Measurements from ENCODE around the gene RRP9. TPM values are rescaled to one million over a fixed set of nuclear protein-coding genes. Genes with fewer than 3 reads are reported as not detected.
"Not testable (repeated sequence)": the region's sequence is repeated elsewhere in the genome, so short reads cannot be mapped to it uniquely, and the experiment has no call there.

RRP9 gene
- total RNA-seq, 2 donors from 2014 or later = 17.9 to 27.7 TPM

DNA sequence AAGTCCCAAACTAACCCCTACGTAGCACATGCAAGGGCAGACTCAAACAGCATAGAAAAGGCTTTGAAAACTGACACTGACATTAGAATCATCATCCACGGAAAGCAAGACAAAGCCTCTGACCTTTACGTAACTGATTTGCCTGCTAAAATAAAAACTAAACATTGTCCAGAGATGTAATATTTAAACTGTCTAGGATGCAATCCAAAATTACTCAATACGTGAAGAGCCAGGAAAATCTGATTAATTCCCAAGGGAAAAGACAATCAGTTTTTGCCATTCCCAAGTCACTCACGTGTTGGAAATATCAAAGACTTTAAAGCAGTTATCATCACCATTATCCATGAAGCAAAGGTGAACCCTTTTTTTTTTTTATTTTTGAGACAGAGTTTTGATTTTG lies 25.3 kb downstream of the RRP9 start:
- H3K27ac Mint-ChIP-seq = no peak overlapping the region
- no peak for DNase-seq
- no peak overlapping the region for H3K4me3 Mint-ChIP-seq

DNA sequence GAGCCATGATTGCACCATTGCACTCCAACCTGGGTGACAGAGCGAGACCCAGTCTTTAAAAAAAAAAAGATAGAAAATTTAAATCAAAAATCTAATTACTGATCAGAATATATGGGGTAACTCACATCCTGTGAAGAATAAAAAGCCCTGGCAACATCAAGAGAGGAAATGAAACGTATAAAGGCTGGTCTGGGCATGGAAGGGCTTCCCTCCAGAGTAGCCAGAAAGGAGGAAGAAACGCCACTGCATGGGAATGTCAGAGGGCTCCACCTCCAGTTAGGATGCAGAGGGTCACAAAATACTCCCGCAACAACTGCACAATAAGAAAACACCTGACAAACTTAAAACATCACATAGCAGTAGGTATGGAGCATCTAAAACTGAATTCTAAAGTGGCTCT lies 33.7 kb downstream of the RRP9 start:
- no peak for ATAC-seq (replicated peaks in 1 of 2)
- peaks cover 38% of the 10 kb centered on the region for H3K27me3 Mint-ChIP-seq (ENCODE audit: low read depth)

More for the DNA sequence above, 25.3 kb downstream of the RRP9 start:
- H3K27me3 Mint-ChIP-seq (ENCODE audit: low read depth) = no peaks in the 10 kb centered on the region
- no peaks in the 10 kb centered on the region for H3K36me3 Mint-ChIP-seq (ENCODE audit: insufficient read depth in 2 of 2)
- H3K4me1 Mint-ChIP-seq (ENCODE audit: low read depth) = no peaks in the 10 kb centered on the region
- no peak for ATAC-seq (replicated peaks in 1 of 2)
- no peaks in the 10 kb centered on the region for H3K9me3 Mint-ChIP-seq

DNA sequence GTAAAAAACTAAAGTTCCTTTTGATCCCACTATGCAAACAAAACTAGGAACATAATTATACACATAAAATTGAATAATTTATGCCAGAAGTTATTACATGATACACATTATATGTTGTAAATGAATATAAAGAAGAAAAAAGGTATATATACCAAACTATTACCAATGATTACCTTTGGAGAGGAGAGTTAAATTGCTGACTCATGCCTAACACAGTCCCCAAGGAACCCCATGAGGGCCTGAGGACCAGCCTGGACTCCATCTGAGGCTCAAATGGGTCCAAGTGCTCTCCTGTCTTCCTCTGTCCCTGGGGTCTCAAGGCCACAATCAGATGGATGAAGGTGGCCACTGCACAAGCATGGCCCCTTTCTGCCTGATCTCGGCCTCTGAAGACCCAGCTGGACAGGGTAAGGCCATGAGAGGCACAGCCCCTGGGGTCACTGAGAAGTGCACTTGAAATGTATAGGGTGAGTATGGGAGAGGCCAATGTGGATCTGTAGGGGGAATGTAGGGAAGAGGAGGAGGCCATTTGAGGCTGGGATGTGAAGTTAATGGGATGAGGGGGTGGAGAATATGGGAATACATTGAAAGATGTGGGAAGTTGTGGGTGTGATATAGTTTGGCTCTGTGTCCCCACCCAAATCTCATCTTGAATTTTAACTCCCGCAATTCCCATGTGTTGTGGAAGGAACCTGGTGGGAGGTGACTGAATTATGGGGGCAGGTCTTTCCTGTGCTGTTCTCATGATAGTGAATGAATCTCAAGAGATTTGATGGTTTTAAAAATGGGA lies 37.5 kb downstream of the RRP9 start:
- no peak overlapping the region for H3K4me3 Mint-ChIP-seq

More for the DNA sequence above, 33.7 kb downstream of the RRP9 start:
- peaks cover 8 to 15% of the 10 kb centered on the region in 2 donors for H3K36me3 Mint-ChIP-seq (ENCODE audit: insufficient read depth in 2 of 2)
- H3K9me3 Mint-ChIP-seq = peaks cover 5 to 9% of the 10 kb centered on the region in 2 donors
- no peak for DNase-seq
- H3K4me3 Mint-ChIP-seq = no peak overlapping the region
- H3K4me1 Mint-ChIP-seq (ENCODE audit: low read depth) = no peaks in the 10 kb centered on the region
- no peak overlapping the region for H3K27ac Mint-ChIP-seq

DNA sequence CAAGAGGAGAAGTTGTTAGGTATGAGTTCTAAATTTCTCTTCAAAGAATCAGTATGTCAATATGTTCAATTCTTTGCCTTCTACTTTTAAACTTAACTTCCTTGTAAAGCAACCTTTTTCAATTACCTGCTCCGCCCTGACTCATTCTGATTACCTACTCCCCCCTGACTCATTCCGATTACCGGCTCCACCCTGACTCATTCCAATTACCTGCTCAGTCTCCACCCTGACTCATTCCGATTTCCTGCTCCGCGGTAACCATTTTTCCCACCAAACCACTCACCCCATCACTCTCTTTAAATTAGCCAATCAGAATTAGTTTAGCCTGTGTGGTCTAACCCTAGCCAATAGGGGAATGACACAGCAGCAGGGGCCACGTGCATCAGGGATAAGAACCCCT lies 39.3 kb downstream of the RRP9 start:
- Mint-ChIP-seq H3K4me1 (ENCODE audit: low read depth) (peaks cover 11% of the 10 kb centered on the region), H3K4me3 (peak overlapping the region in 1 of 2 donors; percentile 2), H3K27me3 (ENCODE audit: low read depth) (peaks cover 60% of the 10 kb centered on the region), H3K27ac (peak overlapping the region; percentile 27), H3K36me3 (ENCODE audit: insufficient read depth in 2 of 2) (peaks cover 2 to 11% of the 10 kb centered on the region in 2 donors)
- ATAC-seq (replicated peaks in 1 of 2) = peak; percentile 54 to 86
- H3K9me3 Mint-ChIP-seq = not testable (repeated sequence)
- DNase-seq = peak; percentile 46 to 60

More for the DNA sequence above, 37.5 kb downstream of the RRP9 start:
- H3K36me3 Mint-ChIP-seq (ENCODE audit: insufficient read depth in 2 of 2) = peaks cover 8 to 14% of the 10 kb centered on the region in 2 donors
- peaks cover 53% of the 10 kb centered on the region for H3K27me3 Mint-ChIP-seq (ENCODE audit: low read depth)
- H3K27ac Mint-ChIP-seq = no peak overlapping the region
- peaks cover 5 to 9% of the 10 kb centered on the region in 2 donors for H3K9me3 Mint-ChIP-seq
- no peak for DNase-seq
- ATAC-seq (replicated peaks in 1 of 2) = no peak
- peaks cover 11% of the 10 kb centered on the region for H3K4me1 Mint-ChIP-seq (ENCODE audit: low read depth)

DNA sequence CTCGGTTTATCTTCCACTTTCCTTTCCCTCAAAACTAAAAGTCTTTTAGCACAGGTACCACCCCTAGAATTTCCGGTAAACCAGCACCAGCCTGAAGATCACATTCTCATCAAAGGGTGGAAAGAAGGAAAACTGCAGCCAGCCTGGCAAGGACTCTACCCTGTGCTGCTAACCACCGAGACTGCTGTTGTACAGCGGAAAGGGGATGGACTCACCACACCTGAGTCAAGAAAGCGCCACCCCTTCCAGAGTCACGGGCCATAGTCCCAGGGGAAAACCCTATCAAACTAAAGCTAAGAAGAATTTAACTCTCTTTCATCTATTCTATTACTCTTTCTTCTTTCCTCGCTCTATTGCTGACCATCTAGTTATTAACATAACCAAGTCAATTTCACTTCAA lies 41.7 kb downstream of the RRP9 start:
- ATAC-seq (replicated peaks in 1 of 2); DNase-seq; H3K36me3 Mint-ChIP-seq (ENCODE audit: insufficient read depth in 2 of 2); H3K9me3 Mint-ChIP-seq; H3K27ac Mint-ChIP-seq; H3K4me3 Mint-ChIP-seq: not testable (repeated sequence)
- Mint-ChIP-seq H3K27me3 (ENCODE audit: low read depth) (peaks cover 59% of the 10 kb centered on the region), H3K4me1 (ENCODE audit: low read depth) (peaks cover 11% of the 10 kb centered on the region)

DNA sequence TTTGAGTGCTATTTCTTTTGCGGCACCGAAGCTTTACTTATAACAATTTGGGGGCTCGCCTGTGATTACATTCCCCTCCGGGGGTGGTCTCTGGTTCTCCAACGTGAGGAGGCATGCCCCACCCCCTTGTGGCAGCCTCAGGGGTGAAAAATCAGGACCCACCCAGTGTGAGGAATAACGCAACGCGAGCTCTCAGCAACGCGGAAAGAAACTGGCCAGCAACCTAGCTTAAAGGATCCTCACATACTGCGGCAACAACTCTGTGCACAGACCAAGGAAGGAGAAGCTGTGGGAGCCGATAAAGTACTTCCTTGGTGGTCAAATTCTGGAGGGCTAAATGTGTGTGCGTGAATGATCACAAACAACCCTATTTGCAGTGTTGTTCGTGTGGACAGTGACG lies 44.3 kb downstream of the RRP9 start:
- ATAC-seq (replicated peaks in 1 of 2) = no peak
- Mint-ChIP-seq H3K27ac (no peak overlapping the region), H3K36me3 (ENCODE audit: insufficient read depth in 2 of 2) (no peaks in the 10 kb centered on the region), H3K27me3 (ENCODE audit: low read depth) (peaks cover 56% of the 10 kb centered on the region), H3K9me3 (no peaks in the 10 kb centered on the region), H3K4me3 (no peak overlapping the region), H3K4me1 (ENCODE audit: low read depth) (peaks cover 8% of the 10 kb centered on the region)
- DNase-seq = no peak

DNA sequence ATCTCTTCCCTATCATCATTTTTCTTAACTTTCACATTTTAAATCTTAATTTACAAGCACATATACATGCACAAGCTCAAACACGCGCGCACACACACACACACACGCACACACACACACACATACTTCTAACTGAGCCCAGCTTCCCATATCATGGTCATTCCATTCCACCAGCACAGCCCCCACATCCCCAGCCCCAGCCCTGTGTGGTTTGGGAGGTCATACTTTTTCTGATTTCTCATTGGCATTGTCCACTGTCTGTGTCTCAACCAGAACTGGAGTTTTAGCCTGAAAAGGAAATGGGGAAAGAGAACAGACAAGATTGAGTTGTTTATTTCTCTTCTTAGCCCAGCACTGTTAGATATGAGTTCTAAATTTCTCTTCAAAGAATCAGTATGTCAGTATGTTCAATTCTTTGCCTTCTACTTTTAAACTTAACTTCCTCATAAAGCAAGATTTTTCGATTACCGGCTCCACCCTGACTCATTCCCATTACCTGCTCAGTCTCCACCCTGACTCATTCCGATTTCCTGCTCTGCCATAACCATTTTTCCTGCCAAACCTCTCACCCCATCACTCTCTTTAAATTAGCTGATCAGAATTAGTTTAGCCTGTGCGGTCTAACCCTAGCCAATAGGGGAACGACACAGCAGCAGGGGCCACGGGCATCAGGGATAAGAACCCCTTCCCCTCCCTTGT lies 44.9 kb downstream of the RRP9 start:
- no peaks in the 10 kb centered on the region for H3K9me3 Mint-ChIP-seq
- peaks cover 61% of the 10 kb centered on the region for H3K27me3 Mint-ChIP-seq (ENCODE audit: low read depth)
- ATAC-seq (replicated peaks in 1 of 2) = no peak
- H3K4me1 Mint-ChIP-seq (ENCODE audit: low read depth) = peaks cover 8% of the 10 kb centered on the region
- DNase-seq = no peak
- H3K36me3 Mint-ChIP-seq (ENCODE audit: insufficient read depth in 2 of 2) = no peaks in the 10 kb centered on the region
- H3K27ac Mint-ChIP-seq = no peak overlapping the region
- H3K4me3 Mint-ChIP-seq = no peak overlapping the region

DNA sequence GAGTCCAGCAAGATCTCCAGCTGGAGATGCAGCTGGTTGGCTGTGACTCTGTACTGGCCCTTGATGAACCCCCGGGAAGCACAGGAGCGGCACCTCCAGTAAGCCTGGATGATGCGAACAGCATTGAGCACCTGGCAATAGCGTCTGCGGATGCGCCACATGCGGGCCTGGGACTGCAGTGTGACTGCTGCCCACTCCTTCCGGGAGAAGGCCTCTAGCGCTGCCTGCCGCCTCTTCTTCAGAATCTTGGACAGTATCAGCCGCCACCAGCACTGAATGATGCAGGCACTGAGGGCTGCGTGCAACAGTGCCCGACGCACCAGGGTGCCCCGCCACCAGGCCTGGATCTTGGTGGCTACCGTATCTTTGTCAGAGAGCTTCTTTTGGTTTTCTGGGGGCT lies 46.8 kb downstream of the RRP9 start:
- no peaks in the 10 kb centered on the region for H3K36me3 Mint-ChIP-seq (ENCODE audit: insufficient read depth in 2 of 2)
- no peak for DNase-seq
- H3K27ac Mint-ChIP-seq = no peak overlapping the region
- H3K9me3 Mint-ChIP-seq = no peaks in the 10 kb centered on the region
- H3K27me3 Mint-ChIP-seq (ENCODE audit: low read depth) = peaks cover 50% of the 10 kb centered on the region
- H3K4me1 Mint-ChIP-seq (ENCODE audit: low read depth) = peaks cover 11% of the 10 kb centered on the region
- ATAC-seq (replicated peaks in 1 of 2) = no peak
- no peak overlapping the region for H3K4me3 Mint-ChIP-seq

DNA sequence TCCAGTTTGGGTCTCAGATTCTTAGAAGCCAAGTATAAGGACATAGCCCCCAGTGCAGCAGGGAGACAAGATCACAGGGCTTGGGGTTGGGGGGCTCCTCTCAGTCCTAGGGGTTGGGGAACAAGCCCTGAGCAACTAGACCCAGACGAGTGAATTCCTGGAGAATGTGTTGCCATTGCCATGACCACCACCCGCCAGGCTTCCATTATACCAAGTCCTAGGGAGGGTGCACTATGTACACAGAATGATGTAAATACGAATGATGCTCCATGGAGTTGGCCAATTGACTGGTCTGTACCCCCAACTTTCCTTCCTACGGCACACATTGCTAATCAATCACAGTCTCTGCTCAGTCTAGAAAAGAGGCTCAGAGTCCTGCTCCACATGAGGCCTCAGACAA lies 47.3 kb downstream of the RRP9 start:
- DNase-seq = no peak
- H3K4me1 Mint-ChIP-seq (ENCODE audit: low read depth) = peaks cover 11% of the 10 kb centered on the region
- H3K9me3 Mint-ChIP-seq = no peaks in the 10 kb centered on the region
- H3K27me3 Mint-ChIP-seq (ENCODE audit: low read depth) = peaks cover 50% of the 10 kb centered on the region
- no peaks in the 10 kb centered on the region for H3K36me3 Mint-ChIP-seq (ENCODE audit: insufficient read depth in 2 of 2)
- no peak overlapping the region for H3K4me3 Mint-ChIP-seq
- no peak for ATAC-seq (replicated peaks in 1 of 2)
- no peak overlapping the region for H3K27ac Mint-ChIP-seq

DNA sequence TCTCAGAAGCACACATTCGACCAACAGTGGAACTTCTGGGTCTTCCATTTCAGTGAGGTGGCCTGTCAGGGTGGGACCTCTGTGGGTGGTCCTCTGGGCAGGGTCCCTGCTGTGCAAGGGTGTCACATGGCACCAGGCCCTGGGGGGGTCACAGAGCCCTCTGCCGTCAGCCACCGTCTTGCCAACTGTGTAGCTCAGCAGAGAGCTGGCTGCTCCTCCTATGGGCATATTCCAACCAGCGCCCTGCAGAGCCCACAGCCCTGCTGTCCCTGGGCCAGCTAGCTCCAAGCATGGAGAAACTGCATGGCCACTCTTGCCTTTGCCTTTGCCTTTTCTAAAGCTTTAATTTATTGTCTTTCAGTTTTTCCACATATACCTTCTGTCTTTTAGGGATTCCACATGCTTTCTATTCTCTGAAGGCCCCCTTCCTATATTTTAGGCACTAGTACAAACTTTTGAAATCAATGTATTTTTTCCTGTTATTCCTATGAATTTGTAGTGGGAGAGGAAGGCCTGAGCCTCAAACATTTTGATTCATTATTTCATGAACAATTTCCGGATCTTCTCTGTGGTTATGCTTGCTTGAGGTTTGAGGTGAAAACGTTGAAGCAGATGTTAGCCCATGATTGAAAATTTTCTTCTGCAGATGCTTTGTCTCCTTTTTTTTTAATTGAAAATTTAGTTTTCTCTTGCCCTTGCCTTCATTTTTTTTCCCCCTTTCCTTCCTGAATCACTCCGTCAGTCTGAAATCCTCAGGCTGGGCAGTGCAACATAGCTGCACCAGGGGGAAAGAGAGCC lies 50.3 kb downstream of the RRP9 start:
- Mint-ChIP-seq H3K27me3 (ENCODE audit: low read depth) (peaks cover 25% of the 10 kb centered on the region), H3K9me3 (no peaks in the 10 kb centered on the region), H3K4me3 (no peak overlapping the region), H3K4me1 (ENCODE audit: low read depth) (peaks cover 11% of the 10 kb centered on the region), H3K36me3 (ENCODE audit: insufficient read depth in 2 of 2) (no peaks in the 10 kb centered on the region), H3K27ac (no peak overlapping the region)
- ATAC-seq (replicated peaks in 1 of 2) = no peak
- no peak for DNase-seq

DNA sequence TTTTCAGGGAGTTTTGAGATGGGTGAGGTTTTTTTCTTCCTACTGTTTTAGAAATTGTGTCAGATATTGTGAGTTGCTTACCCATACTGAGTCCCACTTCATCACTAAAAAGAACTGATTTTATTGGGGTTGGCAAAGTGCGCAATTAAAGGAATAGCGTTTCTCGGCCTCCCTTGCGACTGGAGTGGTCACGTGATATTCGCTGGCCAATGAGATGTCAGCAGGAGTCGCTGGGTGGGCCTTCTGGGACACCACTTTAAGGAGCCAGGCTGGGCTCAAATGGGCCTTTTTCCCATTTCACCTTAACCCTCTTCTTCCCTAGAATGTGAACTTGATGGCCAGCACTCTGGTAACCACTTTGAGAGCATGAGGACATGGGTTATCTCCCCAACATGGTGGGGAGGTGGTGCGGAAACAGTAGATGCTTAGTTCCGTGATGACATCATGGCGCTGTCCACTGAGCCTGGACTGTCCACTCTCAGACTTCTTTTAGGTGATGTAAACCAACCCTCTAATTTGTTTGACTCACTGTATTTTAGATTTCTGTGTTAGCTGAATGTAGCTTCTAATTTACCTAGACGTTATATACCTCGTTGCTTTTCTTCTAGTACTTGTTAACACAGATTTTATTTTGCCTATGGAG lies 53.1 kb downstream of the RRP9 start:
- Mint-ChIP-seq H3K27ac (no peak overlapping the region), H3K36me3 (ENCODE audit: insufficient read depth in 2 of 2) (no peaks in the 10 kb centered on the region), H3K9me3 (no peaks in the 10 kb centered on the region), H3K4me3 (no peak overlapping the region), H3K4me1 (ENCODE audit: low read depth) (peaks cover 15% of the 10 kb centered on the region), H3K27me3 (ENCODE audit: low read depth) (peaks cover 33% of the 10 kb centered on the region)
- DNase-seq = no peak
- no peak for ATAC-seq (replicated peaks in 1 of 2)

DNA sequence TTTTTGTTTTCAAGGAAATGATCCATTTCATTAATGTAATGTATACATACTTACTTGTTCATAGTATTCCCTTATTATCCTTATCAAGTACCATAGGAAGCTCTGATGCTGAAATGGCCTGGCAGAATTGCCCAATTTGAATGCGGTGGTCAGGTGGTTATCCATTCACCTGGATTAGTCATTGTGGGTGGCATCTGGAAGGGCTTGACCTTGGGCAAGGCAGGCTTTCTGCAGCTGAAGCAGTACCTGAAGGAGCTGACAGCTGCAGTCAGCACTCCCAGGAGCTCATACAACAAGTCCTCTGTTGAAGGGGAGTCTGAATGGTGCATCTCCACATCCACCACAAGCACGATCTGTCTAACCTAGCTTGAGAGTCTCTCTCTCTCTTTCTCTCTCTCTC lies 54.1 kb downstream of the RRP9 start:
- no peak overlapping the region for H3K4me3 Mint-ChIP-seq
- peaks cover 15% of the 10 kb centered on the region for H3K4me1 Mint-ChIP-seq (ENCODE audit: low read depth)
- DNase-seq (no peak), ATAC-seq (replicated peaks in 1 of 2) (no peak)
- H3K36me3 Mint-ChIP-seq (ENCODE audit: insufficient read depth in 2 of 2) = no peaks in the 10 kb centered on the region
- H3K27ac Mint-ChIP-seq = no peak overlapping the region
- peaks cover 29% of the 10 kb centered on the region for H3K27me3 Mint-ChIP-seq (ENCODE audit: low read depth)
- no peaks in the 10 kb centered on the region for H3K9me3 Mint-ChIP-seq
